22Rv1 (cell line): Measurements from ENCODE around the gene PML.

ENCODE experiments used
- H3K27ac ChIP-seq: fragments of 450-650 bp; 2 replicates; pipeline ENCODE4 v1.5.1; 2017
- ZFX ChIP-seq: fragments of 450-650 bp; IDR thresholded peaks from 2 replicates; pipeline ENCODE4 v1.6.1; 2017; ENCODE audit warnings: antibody characterized with exemption, borderline replicate concordance
- TF ChIP-seq, protein P1 (sequence below): fragments of 450-650 bp; IDR thresholded peaks from 2 replicates; pipeline ENCODE4 v1.5.1; 2017; ENCODE audit warnings: mild to moderate bottlenecking

PML gene, protein sequence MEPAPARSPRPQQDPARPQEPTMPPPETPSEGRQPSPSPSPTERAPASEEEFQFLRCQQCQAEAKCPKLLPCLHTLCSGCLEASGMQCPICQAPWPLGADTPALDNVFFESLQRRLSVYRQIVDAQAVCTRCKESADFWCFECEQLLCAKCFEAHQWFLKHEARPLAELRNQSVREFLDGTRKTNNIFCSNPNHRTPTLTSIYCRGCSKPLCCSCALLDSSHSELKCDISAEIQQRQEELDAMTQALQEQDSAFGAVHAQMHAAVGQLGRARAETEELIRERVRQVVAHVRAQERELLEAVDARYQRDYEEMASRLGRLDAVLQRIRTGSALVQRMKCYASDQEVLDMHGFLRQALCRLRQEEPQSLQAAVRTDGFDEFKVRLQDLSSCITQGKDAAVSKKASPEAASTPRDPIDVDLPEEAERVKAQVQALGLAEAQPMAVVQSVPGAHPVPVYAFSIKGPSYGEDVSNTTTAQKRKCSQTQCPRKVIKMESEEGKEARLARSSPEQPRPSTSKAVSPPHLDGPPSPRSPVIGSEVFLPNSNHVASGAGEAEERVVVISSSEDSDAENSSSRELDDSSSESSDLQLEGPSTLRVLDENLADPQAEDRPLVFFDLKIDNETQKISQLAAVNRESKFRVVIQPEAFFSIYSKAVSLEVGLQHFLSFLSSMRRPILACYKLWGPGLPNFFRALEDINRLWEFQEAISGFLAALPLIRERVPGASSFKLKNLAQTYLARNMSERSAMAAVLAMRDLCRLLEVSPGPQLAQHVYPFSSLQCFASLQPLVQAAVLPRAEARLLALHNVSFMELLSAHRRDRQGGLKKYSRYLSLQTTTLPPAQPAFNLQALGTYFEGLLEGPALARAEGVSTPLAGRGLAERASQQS

DNA sequence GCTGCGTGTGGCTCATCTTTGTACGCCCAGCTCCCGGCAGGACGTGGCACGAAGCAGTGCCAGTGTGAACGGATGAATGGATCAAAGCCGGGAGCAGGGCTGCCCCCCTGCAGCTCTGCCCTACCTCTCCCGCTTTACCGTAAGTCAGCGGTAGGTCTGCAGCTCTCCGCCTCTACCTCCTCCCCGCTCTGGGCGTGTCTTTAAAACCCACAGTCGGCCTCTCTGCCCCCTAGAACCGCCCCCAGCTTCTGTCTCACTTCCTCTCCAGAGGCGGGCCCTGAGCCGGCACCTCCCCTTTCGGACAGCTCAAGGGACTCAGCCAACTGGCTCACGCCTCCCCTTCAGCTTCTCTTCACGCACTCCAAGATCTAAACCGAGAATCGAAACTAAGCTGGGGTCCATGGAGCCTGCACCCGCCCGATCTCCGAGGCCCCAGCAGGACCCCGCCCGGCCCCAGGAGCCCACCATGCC lies at the start of gene PML:
Gene PML (plus strand): TSS at position 304 of the 471 bp plus-strand sequence. CDS start 97 bp downstream, at position 401.
- TF ChIP-seq, protein P1, sequence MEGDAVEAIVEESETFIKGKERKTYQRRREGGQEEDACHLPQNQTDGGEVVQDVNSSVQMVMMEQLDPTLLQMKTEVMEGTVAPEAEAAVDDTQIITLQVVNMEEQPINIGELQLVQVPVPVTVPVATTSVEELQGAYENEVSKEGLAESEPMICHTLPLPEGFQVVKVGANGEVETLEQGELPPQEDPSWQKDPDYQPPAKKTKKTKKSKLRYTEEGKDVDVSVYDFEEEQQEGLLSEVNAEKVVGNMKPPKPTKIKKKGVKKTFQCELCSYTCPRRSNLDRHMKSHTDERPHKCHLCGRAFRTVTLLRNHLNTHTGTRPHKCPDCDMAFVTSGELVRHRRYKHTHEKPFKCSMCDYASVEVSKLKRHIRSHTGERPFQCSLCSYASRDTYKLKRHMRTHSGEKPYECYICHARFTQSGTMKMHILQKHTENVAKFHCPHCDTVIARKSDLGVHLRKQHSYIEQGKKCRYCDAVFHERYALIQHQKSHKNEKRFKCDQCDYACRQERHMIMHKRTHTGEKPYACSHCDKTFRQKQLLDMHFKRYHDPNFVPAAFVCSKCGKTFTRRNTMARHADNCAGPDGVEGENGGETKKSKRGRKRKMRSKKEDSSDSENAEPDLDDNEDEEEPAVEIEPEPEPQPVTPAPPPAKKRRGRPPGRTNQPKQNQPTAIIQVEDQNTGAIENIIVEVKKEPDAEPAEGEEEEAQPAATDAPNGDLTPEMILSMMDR = no peak
- TF ChIP-seq ZFX = no peak
- H3K27ac ChIP-seq = peak within 1 kb of the TSS; percentile 18; the same call in 1 of the 2 replicates

DNA sequence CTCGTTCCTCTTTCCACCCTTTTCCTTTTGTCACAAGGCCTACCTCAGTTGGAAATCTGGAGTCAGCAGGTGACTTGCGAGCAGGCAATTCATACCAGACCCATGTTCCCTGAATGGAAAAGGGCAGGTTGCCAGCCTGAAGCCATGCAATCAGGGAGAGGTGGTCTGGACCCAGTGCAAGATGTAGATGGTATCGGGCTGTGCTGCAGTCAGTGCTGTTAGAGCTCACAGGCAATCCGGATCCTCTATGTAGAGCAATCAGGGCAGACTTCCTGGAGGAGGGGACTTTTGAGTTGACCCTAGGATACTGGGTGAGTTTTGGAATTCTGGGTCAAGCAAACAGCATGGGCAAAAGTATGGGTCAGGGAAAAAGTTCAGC lies 49.4 kb upstream of the PML start:
- no peak for TF ChIP-seq ZFX
- H3K27ac ChIP-seq = no peak overlapping the region

DNA sequence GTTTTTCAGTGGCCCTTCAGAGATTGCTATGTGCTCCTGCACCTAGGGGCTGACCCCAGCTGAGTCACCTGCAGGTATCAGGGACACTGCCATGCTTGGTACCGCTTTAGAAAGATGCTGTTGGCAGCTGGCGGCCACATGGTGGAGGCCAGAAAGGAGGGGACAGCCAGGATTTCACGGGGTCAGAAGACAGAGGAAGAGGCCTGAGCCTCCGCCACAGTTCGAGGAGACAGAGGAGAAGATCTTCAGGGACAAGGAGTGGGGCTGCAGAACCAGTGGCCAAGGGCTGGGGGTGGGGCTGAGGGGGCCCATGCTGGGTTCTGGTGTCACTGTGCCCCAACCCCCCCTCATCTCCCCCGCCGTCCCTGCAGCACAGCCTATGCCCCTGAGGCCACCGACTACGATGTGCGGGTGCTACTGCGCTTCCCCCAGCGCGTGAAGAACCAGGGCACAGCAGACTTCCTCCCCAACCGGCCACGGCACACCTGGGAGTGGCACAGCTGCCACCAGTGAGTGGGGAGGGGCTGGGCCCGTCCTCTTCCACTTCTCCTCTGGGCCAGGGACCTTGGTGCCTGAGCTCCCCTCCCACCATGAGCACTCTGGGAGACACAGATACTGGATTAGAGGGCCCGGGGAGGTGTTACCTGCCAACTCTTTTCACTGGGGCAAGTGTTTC lies 48.3 kb upstream of the PML start:
- no peak overlapping the region for H3K27ac ChIP-seq
- TF ChIP-seq, protein P1 = no peak
- TF ChIP-seq ZFX = no peak

DNA sequence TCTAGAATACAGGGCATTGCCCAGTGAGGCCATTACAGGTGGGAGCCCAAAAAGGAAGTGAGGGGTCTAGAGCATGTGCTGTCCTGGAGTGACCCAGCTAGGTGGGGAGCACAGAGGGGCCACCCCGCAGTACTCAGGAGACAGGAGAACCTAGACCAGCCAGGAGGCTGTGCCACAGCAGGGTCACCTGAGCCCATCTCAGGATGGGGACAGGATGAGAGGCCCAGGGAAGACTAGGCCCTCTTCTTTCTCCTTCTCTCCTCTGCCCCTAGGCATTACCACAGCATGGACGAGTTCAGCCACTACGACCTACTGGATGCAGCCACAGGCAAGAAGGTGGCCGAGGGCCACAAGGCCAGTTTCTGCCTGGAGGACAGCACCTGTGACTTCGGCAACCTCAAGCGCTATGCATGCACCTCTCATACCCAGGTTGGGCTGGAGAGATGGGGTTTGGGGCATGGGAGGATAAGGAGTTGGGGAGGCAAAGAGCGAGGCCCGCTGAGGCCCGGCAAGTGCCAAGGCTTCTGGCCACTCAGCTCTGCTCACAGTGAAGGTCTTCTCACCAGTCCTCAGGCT lies 47.6 kb upstream of the PML start:
- TF ChIP-seq, protein P1 = no peak
- no peak for TF ChIP-seq ZFX
- no peak overlapping the region for H3K27ac ChIP-seq

DNA sequence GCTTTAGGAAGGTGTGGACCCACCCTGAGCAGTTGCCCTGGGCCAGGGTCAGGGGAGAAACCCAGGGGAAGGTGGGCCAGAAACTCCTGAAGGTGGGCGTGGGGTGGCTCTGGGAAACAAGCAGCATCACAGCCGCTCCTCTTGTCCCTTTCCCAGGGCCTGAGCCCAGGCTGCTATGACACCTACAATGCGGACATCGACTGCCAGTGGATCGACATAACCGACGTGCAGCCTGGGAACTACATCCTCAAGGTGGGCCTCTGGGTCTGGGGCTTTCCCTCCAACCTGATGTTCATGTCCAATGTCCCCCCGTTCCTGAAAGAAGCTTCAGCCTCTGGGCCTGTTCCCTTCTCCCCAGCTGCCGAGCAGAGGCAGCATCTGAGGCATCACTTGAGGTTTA lies 46.9 kb upstream of the PML start:
- TF ChIP-seq, protein P1 = no peak
- TF ChIP-seq ZFX = no peak
- H3K27ac ChIP-seq = no peak overlapping the region

DNA sequence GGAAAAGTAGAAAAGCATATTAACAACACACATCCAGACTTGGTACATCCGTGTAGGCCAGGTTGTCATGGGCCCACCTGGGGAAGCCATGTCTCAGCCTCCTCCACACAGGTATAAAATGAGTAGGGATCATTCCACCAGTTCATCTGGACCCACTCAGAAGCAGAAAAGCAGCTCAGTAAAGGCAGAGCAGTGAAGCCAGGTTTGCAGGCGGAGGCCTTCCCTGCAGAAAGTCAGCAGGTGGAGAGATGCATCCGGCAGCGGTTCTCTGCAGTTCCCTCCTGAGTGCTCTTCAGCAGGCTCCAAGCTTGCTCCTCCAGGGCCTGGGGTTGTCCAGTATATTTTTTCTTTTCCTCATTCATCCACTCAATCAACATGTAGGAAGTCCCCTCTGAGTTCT lies 46.1 kb upstream of the PML start:
- no peak for TF ChIP-seq ZFX
- TF ChIP-seq, protein P1 = no peak
- no peak overlapping the region for H3K27ac ChIP-seq

DNA sequence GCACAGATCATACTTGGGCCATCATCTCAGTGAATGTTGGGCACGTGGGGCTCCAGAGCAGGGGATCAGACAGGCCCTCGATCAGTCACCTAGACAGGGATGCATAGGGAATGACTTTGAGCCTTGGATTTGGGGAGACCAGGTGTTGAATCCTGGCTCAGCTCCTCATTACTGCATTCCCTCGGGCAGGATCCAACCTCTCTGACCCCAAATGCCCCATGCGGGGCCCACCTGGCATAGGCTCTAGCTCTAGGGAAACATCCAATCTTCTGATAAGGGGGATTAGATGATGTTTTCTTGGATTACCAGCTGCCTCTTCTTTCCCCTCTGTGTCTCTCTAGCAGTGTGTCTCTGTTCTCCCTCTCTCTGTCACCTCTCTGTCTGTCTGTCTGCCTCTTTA lies 45.5 kb upstream of the PML start:
- no peak overlapping the region for H3K27ac ChIP-seq
- TF ChIP-seq, protein P1 = no peak
